Spinal cord (tissue), 10 donors: ENCODE data around the gene NUS1. TPM values are rescaled to one million over a fixed set of nuclear protein-coding genes. Genes with fewer than 3 reads are reported as not detected.
A peak's percentile ranks its signal among the peaks of the same experiment; 100 is the strongest.
"Not testable (repeated sequence)": the region's sequence is repeated elsewhere in the genome, so short reads cannot be mapped to it uniquely, and the experiment has no call there.

Experiments used
- DNase-seq, 6 donors: peaks; one replicate each; pipeline versions ENCODE4 v3.0.0 to v3.0.0-alpha.2; 2013 to 2015; ENCODE audit warnings: low spot score in 6 of 6, low read depth in 4 of 6
- H3K27ac ChIP-seq: one replicate; pipeline ENCODE4 v1.5.1; 2013; ENCODE audit warnings: low read depth, low read length, control low read depth
- H3K27me3 ChIP-seq: one replicate; pipeline ENCODE4 v1.6.1; 2013; ENCODE audit warnings: low read length; ENCODE audit not compliant: control insufficient read depth, insufficient read depth
- H3K36me3 ChIP-seq: one replicate; pipeline ENCODE4 v1.6.1; 2013; ENCODE audit warnings: low read length; ENCODE audit not compliant: control insufficient read depth, insufficient read depth
- H3K4me1 ChIP-seq: one replicate; pipeline ENCODE4 v1.6.1; 2013; ENCODE audit warnings: low read length; ENCODE audit not compliant: control insufficient read depth, insufficient read depth
- H3K4me3 ChIP-seq: one replicate; pipeline ENCODE4 v1.5.1; 2013; ENCODE audit warnings: low read depth, low read length, control low read depth
- H3K9me3 ChIP-seq: one replicate; pipeline ENCODE4 v1.6.1; 2013; ENCODE audit warnings: low read length; ENCODE audit not compliant: control insufficient read depth, insufficient read depth
- WGBS: methylation state at CpG from one replicate; pipeline ENCODE4 v1.1.5; 2013; ENCODE audit warnings: missing lambda C conversion rate; ENCODE audit not compliant: insufficient coverage; 5-methylcytosine and 5-hydroxymethylcytosine counted together
- polyA plus RNA-seq, 2 donors: library from polyadenylated mRNA; unstranded; fragments of 120-200 nt; gene quantifications; one replicate each; pipeline ENCODE4 v1.2.1, GENCODE V29; 2013; ENCODE audit not compliant: insufficient read length in 2 of 2
- total RNA-seq, 2 donors: library from RNA; depleted of rRNA in 1 of 2; stranded (reverse); fragments of 120-200 nt in 1 of 2; fragments of >200 nt in 1 of 2; gene quantifications; one replicate each; pipeline versions ENCODE4 v1.2.3 to v1.2.4, GENCODE V29; 2013 to 2014
- donor health status: healthy.

Gene NUS1
- total and polyA plus RNA-seq, 4 donors: 13.8 to 43.8 (median 34.5) TPM

GRCh38 chr6:117668736-117669135, 6.5 kb upstream of the NUS1 start:
- Histone ChIP-seq H3K4me3 (no peak overlapping the region), H3K27ac (no peak overlapping the region), H3K27me3 (no peaks in the 10 kb centered on the region), H3K36me3 (no peaks in the 10 kb centered on the region), H3K4me1 (no peaks in the 10 kb centered on the region), H3K9me3 (no peaks in the 10 kb centered on the region)
- DNase-seq: no peak

GRCh38 chr6:117674503-117674902, 766 bp upstream of the NUS1 start:
- Histone ChIP-seq H3K9me3 (no peaks in the 10 kb centered on the region), H3K27ac (no peak overlapping the region), H3K27me3 (no peaks in the 10 kb centered on the region), H3K4me1 (peaks cover 12% of the 10 kb centered on the region), H3K4me3 (peak overlapping the region; percentile 60), H3K36me3 (no peaks in the 10 kb centered on the region)
- peak in 1 of 6 donors; percentile 3 for DNase-seq
- 72% methylated on average over 4 of the region's 10 CpGs for WGBS

DNA sequence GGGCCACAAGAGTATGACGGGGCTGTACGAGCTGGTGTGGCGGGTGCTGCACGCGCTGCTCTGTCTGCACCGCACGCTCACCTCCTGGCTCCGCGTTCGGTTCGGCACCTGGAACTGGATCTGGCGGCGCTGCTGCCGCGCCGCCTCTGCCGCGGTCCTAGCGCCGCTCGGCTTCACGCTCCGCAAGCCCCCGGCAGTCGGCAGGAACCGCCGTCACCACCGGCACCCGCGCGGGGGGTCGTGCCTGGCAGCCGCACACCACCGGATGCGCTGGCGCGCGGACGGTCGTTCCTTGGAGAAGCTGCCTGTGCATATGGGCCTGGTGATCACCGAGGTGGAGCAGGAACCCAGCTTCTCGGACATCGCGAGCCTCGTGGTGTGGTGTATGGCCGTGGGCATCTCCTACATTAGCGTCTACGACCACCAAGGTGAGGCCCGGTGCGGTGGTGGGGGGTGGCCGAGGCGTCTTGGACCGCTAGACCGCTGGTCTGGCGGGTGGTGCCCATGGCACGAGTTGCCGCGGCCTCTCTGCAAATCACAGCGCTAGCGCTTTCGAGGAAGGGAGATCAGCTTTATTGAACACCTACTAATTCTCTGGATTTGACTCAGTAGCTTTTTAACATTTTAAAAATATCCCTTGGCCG, 511 bp downstream of the NUS1 start:
- WGBS: 0% methylated on average over 17 of the region's 62 CpGs
- not testable (repeated sequence) for H3K27me3 ChIP-seq, H3K36me3 ChIP-seq, H3K27ac ChIP-seq, H3K9me3 ChIP-seq
- DNase-seq: peak in 2 of 6 donors; percentile 36 to 48
- Histone ChIP-seq H3K4me1 (peaks cover 12% of the 10 kb centered on the region), H3K4me3 (peak overlapping the region; percentile 77)

DNA sequence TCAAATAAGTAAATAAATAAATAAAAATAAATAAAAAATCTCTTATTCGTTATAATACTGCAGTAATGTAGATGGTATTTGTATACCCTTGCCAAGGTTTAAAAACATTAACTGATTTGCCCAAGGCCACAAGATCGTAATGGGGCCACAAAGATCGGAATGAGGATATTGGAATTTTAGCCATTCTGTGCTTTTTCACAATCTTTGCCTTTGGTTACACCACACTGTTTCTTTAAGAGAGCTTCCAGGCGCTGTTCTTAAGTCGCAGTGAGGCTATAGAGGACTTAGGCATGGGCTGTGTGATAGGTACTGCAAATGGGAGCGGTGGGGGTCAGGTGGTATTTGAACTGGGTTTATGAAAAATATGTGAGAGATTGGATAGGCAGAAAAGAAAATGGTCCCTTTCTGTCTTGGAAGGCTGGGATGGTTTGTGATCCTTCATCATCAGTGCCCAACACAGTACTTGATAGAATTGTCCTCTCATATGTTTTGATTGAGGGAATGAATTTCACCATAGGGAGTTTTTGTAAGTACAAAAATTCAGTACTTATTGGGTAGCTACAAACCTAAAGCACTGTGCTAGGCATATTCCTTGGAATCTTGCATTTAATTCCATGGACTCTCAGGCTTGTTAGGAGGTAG, 1.4 kb downstream of the NUS1 start:
- peak overlapping the region; percentile 77 for H3K4me3 ChIP-seq
- no peaks in the 10 kb centered on the region for H3K36me3 ChIP-seq
- H3K27me3 ChIP-seq: no peaks in the 10 kb centered on the region
- no peak for DNase-seq
- WGBS: 76% methylated on average over 3 of the region's 6 CpGs
- H3K27ac ChIP-seq: no peak overlapping the region
- H3K4me1 ChIP-seq: peaks cover 12% of the 10 kb centered on the region
- H3K9me3 ChIP-seq: no peaks in the 10 kb centered on the region

DNA sequence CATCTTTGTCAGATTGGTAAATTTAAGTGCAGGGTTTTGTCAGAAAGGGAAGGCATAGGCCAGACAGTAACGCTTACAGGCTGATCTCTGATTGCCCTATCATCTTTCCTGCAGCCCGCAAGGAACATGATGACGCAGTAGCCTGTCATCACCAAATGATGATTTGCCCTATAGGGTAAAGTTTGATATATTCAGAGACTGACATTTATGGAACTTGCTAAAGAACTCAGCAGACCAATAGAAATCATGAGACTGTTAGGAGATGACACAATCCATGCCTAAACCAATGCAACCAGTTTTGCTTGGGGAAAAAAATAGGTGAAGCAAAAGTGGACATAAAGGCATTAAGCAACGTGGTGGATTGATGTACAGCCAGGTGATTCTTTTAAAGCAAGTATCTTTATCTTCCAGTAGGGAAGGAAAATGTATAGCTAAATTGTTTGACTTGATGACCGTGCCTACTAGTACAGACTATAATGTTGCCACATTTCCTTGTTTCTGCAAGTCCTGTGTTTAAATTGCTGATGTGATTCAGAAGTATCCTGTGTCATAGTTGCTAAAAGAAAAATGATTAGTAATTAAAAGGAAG, 2.4 kb downstream of the NUS1 start:
- Histone ChIP-seq H3K4me3 (no peak overlapping the region), H3K27me3 (no peaks in the 10 kb centered on the region), H3K27ac (no peak overlapping the region), H3K9me3 (no peaks in the 10 kb centered on the region), H3K36me3 (no peaks in the 10 kb centered on the region), H3K4me1 (peaks cover 12% of the 10 kb centered on the region)
- no peak for DNase-seq
- WGBS: no CpG with 5 or more reads among the region's 5 CpGs

- H3K36me3 ChIP-seq: no peaks in the 10 kb centered on the region
- no peak overlapping the region for H3K27ac ChIP-seq
- no peak for DNase-seq
- H3K4me1 ChIP-seq: peaks cover 4% of the 10 kb centered on the region
- H3K9me3 ChIP-seq: no peaks in the 10 kb centered on the region
- H3K27me3 ChIP-seq: no peaks in the 10 kb centered on the region
- WGBS: no CpG with 5 or more reads among the region's 3 CpGs
- H3K4me3 ChIP-seq: no peak overlapping the region
Measured at GRCh38 chr6:117681162-117681741, 6.0 kb downstream of the NUS1 start.

- no peaks in the 10 kb centered on the region for H3K36me3 ChIP-seq
- H3K27ac ChIP-seq: no peak overlapping the region
- no peaks in the 10 kb centered on the region for H3K27me3 ChIP-seq
- no peak overlapping the region for H3K4me3 ChIP-seq
- DNase-seq: no peak
- no peaks in the 10 kb centered on the region for H3K9me3 ChIP-seq
- no CpG with 5 or more reads among the region's 1 CpG for WGBS
- no peaks in the 10 kb centered on the region for H3K4me1 ChIP-seq
Measured at GRCh38 chr6:117684749-117685148, 9.5 kb downstream of the NUS1 start.

DNA sequence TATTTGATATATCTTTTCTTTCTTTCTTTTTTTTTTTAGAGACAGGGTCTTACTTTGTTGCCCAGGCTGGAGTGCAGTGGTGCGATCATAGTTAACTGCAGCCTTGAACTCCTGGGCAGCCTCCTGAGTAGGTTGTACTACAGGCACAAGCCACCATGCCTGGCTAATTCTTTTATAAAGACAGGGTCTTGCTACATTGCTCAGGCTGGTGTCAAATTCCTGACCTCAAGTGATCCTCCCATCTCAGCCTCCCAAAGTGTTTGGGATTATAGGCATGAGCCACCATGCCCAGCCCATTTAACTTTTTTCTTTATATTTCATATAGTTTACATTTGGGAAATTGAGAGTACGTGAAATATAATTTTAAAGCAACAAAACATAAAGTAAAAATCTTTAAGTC, 10.1 kb downstream of the NUS1 start:
- Histone ChIP-seq H3K4me3 (no peak overlapping the region), H3K9me3 (no peaks in the 10 kb centered on the region), H3K36me3 (no peaks in the 10 kb centered on the region), H3K4me1 (no peaks in the 10 kb centered on the region), H3K27ac (no peak overlapping the region), H3K27me3 (no peaks in the 10 kb centered on the region)
- DNase-seq: no peak
- WGBS: no CpG with 5 or more reads among the region's 2 CpGs

GRCh38 chr6:117687021-117687648, 11.9 kb downstream of the NUS1 start:
- no peak overlapping the region for H3K27ac ChIP-seq
- no peaks in the 10 kb centered on the region for H3K9me3 ChIP-seq
- WGBS: 100% methylated on average over 1 of the region's 1 CpG

More at GRCh38 chr6:117687021-117687648, 11.9 kb downstream of the NUS1 start:
- no peaks in the 10 kb centered on the region for H3K4me1 ChIP-seq
- H3K4me3 ChIP-seq: no peak overlapping the region
- H3K27me3 ChIP-seq: no peaks in the 10 kb centered on the region
- DNase-seq: no peak
- H3K36me3 ChIP-seq: no peaks in the 10 kb centered on the region
